H9 (cell line): ENCODE results near the gene MR1. TPM values are rescaled to one million over a fixed set of nuclear protein-coding genes. Genes with fewer than 3 reads are reported as not detected.

Source experiments
- DNase-seq: peaks from one replicate; pipeline ENCODE4 v3.0.0-alpha.2; 2017
- H2AFZ ChIP-seq: one replicate; pipeline ENCODE4 v1.6.1; 2013; ENCODE audit warnings: mild to moderate bottlenecking, low read length, control low read depth, moderate library complexity
- H2AK5ac ChIP-seq: 2 replicates; pipeline ENCODE4 v1.6.1; 2013; ENCODE audit warnings: low read length, control low read depth, mixed read lengths; ENCODE audit not compliant: insufficient read length
- H2BK120ac ChIP-seq: one replicate; pipeline ENCODE4 v1.6.1; 2013; ENCODE audit warnings: low read depth, mild to moderate bottlenecking, low read length, control low read depth, inconsistent platforms; ENCODE audit not compliant: poor library complexity, severe bottlenecking
- H2BK12ac ChIP-seq: 2 replicates; pipeline ENCODE4 v1.6.1; 2013; ENCODE audit warnings: low read length, control low read depth, mixed read lengths, low read depth; ENCODE audit not compliant: insufficient read length
- H2BK15ac ChIP-seq: 2 replicates; pipeline ENCODE4 v1.6.1; 2013; ENCODE audit warnings: low read depth, low read length, control low read depth
- H2BK20ac ChIP-seq: one replicate; pipeline ENCODE4 v1.6.1; 2013; ENCODE audit warnings: low read depth, mild to moderate bottlenecking, low read length, control low read depth, inconsistent platforms; ENCODE audit not compliant: poor library complexity, severe bottlenecking
- H2BK5ac ChIP-seq: 2 replicates; pipeline ENCODE4 v1.6.1; 2013; ENCODE audit warnings: low read length, control low read depth, mixed read lengths; ENCODE audit not compliant: insufficient read length
- H3K14ac ChIP-seq: 2 replicates; pipeline ENCODE4 v1.6.1; 2013; ENCODE audit warnings: low read length, control low read depth; ENCODE audit not compliant: insufficient read depth
- H3K18ac ChIP-seq: 2 replicates; pipeline ENCODE4 v1.6.1; 2013; ENCODE audit warnings: low read depth, mild to moderate bottlenecking, mixed read lengths, low read length, control low read depth; ENCODE audit not compliant: insufficient read length
- H3K23ac ChIP-seq: 2 replicates; pipeline ENCODE4 v1.6.1; 2013; ENCODE audit warnings: low read length, control low read depth, mixed read lengths, low read depth; ENCODE audit not compliant: insufficient read length
- H3K23me2 ChIP-seq: 2 replicates; pipeline ENCODE4 v1.6.1; 2013; ENCODE audit warnings: low read depth, mild to moderate bottlenecking, mixed read lengths, low read length, control low read depth; ENCODE audit not compliant: insufficient read length, poor library complexity, severe bottlenecking
- H3K27ac ChIP-seq: 2 replicates; pipeline ENCODE4 v1.5.1; 2013; ENCODE audit warnings: low read length, control low read depth, mixed read lengths, low read depth; ENCODE audit not compliant: insufficient read length
- H3K27me3 ChIP-seq: 2 replicates; pipeline ENCODE4 v1.6.1; 2013; ENCODE audit warnings: low read length, control low read depth, inconsistent platforms; ENCODE audit not compliant: insufficient read depth
- H3K4ac ChIP-seq: 2 replicates; pipeline ENCODE4 v1.6.1; 2013; ENCODE audit warnings: low read depth, mild to moderate bottlenecking, control low read depth, inconsistent platforms, low read length, moderate library complexity
- H3K4me1 ChIP-seq: 2 replicates; pipeline ENCODE4 v1.6.1; 2013; ENCODE audit warnings: low read length, control low read depth, inconsistent platforms; ENCODE audit not compliant: insufficient read depth
- H3K4me2 ChIP-seq: 2 replicates; pipeline ENCODE4 v1.6.1; 2013; ENCODE audit warnings: low read length, control low read depth, mixed read lengths; ENCODE audit not compliant: insufficient read length, insufficient read depth
- H3K56ac ChIP-seq: 2 replicates; pipeline ENCODE4 v1.6.1; 2013; ENCODE audit warnings: low read depth, mild to moderate bottlenecking, mixed read lengths, low read length, control low read depth; ENCODE audit not compliant: insufficient read length
- H3K79me1 ChIP-seq: 2 replicates; pipeline ENCODE4 v1.6.1; 2013; ENCODE audit warnings: low read depth, mild to moderate bottlenecking, moderate library complexity, low read length, control low read depth, inconsistent platforms; ENCODE audit not compliant: insufficient read depth, poor library complexity, severe bottlenecking
- H3K79me2 ChIP-seq: 2 replicates; pipeline ENCODE4 v1.6.1; 2013; ENCODE audit warnings: low read length, control low read depth, inconsistent platforms; ENCODE audit not compliant: insufficient read depth
- H3K9ac ChIP-seq: 2 replicates; pipeline ENCODE4 v1.6.1; 2013; ENCODE audit warnings: low read length, control low read depth, mixed read lengths; ENCODE audit not compliant: insufficient read length; ENCODE audit errors: extremely low read depth
- H3K9me3 ChIP-seq: one replicate; pipeline ENCODE4 v1.6.1; 2013; ENCODE audit warnings: low read depth, low read length, inconsistent platforms; ENCODE audit not compliant: control insufficient read depth
- H3T11ph ChIP-seq: one replicate; pipeline ENCODE4 v1.6.1; 2013; ENCODE audit warnings: mild to moderate bottlenecking, low read length, control low read depth, inconsistent platforms
- H4K20me1 ChIP-seq: one replicate; pipeline ENCODE4 v1.6.1; 2013; ENCODE audit not compliant: control insufficient read depth, insufficient read length, insufficient read depth
- H4K5ac ChIP-seq: 2 replicates; pipeline ENCODE4 v1.6.1; 2013; ENCODE audit warnings: low read depth, mild to moderate bottlenecking, mixed read lengths, low read length, control low read depth; ENCODE audit not compliant: insufficient read length
- H4K8ac ChIP-seq: replicated peaks from 2 replicates; pipeline ENCODE4 v1.6.1; 2013; ENCODE audit warnings: low read length, control low read depth, mixed read lengths, low read depth; ENCODE audit not compliant: insufficient read length
- H4K91ac ChIP-seq: 2 replicates; pipeline ENCODE4 v1.6.1; 2013; ENCODE audit warnings: low read depth, mild to moderate bottlenecking, moderate library complexity, mixed read lengths, low read length, control low read depth; ENCODE audit not compliant: insufficient read length
- H3K27ac Mint-ChIP-seq, 3 experiments: 2 replicates in 2 of 3; 3 replicates in 1 of 3; pipeline ENCODE4 v1.8.0; 2020 to 2021; ENCODE audit warnings: mixed read lengths in 3 of 3, mild to moderate bottlenecking in 1 of 3, moderate library complexity in 1 of 3
- H3K27me3 Mint-ChIP-seq: 2 replicates; pipeline ENCODE4 v1.8.0; 2021; ENCODE audit warnings: low read depth, mild to moderate bottlenecking, moderate library complexity, mixed read lengths
- H3K36me3 Mint-ChIP-seq, 3 experiments: 2 replicates in 2 of 3; 3 replicates in 1 of 3; pipeline ENCODE4 v1.8.0; 2020 to 2021; ENCODE audit warnings: low read depth in 3 of 3, mixed read lengths in 3 of 3; ENCODE audit not compliant: insufficient read depth in 1 of 3
- H3K4me1 Mint-ChIP-seq, 2 experiments: 2 replicates each; pipeline ENCODE4 v1.8.0; 2020; ENCODE audit warnings: mixed read lengths in 2 of 2
- H3K4me3 Mint-ChIP-seq, 2 experiments: 2 replicates in 1 of 2; 3 replicates in 1 of 2; pipeline ENCODE4 v1.8.0; 2020 to 2021; ENCODE audit warnings: mild to moderate bottlenecking in 2 of 2, mixed read lengths in 2 of 2, moderate library complexity in 1 of 2
- H3K9me3 Mint-ChIP-seq, 2 experiments: 2 replicates in 1 of 2; 3 replicates in 1 of 2; pipeline ENCODE4 v1.8.0; 2020; ENCODE audit warnings: mild to moderate bottlenecking in 2 of 2, mixed read lengths in 2 of 2, moderate library complexity in 1 of 2
- WGBS: extraction: QIAGEN DNeasy Blood & Tissue Kit; methylation state at CpG from one replicate; pipeline ENCODE4 v1.1.7; 2013; ENCODE audit warnings: missing lambda C conversion rate, low lambda C conversion rate, mixed read lengths; ENCODE audit not compliant: insufficient read length; ENCODE audit errors: extremely low coverage; 5-methylcytosine and 5-hydroxymethylcytosine counted together
- total RNA-seq: library from RNA; stranded (reverse); gene quantifications from 2 replicates; pipeline ENCODE4 v1.2.1, GENCODE V29; 2021
- TF ChIP-seq, protein P1 (sequence below): fragments of 200-600 bp; sonication (generic); conservative IDR thresholded peaks from 3 replicates; pipeline ENCODE4 v1.8.0; 2021; ENCODE audit warnings: antibody characterized with exemption, mild to moderate bottlenecking

Gene MR1
- total RNA-seq, 1 experiment from 2014 or later, result 0.02 TPM

DNA sequence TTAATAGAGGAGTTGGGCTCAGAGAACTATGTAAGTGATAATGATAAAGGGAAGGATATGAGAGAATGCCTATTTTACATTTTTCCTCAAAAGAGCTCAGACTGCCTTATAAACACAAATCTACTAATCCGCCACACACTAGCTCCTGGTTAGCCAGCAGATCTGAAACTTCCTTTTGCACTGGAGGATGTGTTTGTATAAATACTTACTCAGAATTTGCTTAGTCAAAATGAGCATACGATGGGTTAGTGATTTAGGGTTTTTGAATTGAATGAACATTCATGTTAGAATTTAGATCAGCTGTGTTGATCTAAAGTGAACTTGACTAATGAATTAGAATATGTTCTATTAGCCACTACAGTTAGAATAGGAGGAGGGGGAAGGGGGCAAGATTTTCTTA lies 45.6 kb downstream of the MR1 start:
- Histone ChIP-seq H3K79me1 (no peaks in the 10 kb centered on the region), H3T11ph (no peak overlapping the region), H3K14ac (no peak overlapping the region), H3K27me3 (no peaks in the 10 kb centered on the region), H3K4ac (no peak overlapping the region), H3K4me1 (peaks cover 2% of the 10 kb centered on the region; the same call in 1 of the 2 replicates), H3K4me2 (no peak overlapping the region), H3K23ac (no peak overlapping the region), H4K20me1 (no peaks in the 10 kb centered on the region), H4K8ac (no peak overlapping the region), H2BK120ac (no peak overlapping the region), H2BK15ac (no peak overlapping the region), H3K79me2 (no peaks in the 10 kb centered on the region), H3K9me3 (no peaks in the 10 kb centered on the region), H3K9ac (no peak overlapping the region), H2BK12ac (no peak overlapping the region), H3K18ac (no peak overlapping the region), H3K23me2 (no peaks in the 10 kb centered on the region), H4K5ac (no peak overlapping the region), H2AK5ac (no peak overlapping the region), H2BK5ac (no peak overlapping the region), H3K27ac (no peak overlapping the region), H2AFZ (no peak overlapping the region), H2BK20ac (no peak overlapping the region), H3K56ac (no peak overlapping the region), H4K91ac (no peak overlapping the region)
- Mint-ChIP-seq H3K27me3 (peaks cover 3% of the 10 kb centered on the region), H3K4me1 (peaks cover 31 to 41% of the 10 kb centered on the region in 2 experiments), H3K36me3 (peaks cover 0 to 4% (median 0%) of the 10 kb centered on the region in 3 experiments; a peak in 2 of 7 replicates), H3K27ac (no peak overlapping the region), H3K4me3 (no peak overlapping the region), H3K9me3 (peaks cover 2 to 3% of the 10 kb centered on the region in 2 experiments; a peak in 2 of 5 replicates)
- WGBS, result 100% methylated on average over 1 of the region's 2 CpGs
- no peak for DNase-seq
- TF ChIP-seq, protein P1, sequence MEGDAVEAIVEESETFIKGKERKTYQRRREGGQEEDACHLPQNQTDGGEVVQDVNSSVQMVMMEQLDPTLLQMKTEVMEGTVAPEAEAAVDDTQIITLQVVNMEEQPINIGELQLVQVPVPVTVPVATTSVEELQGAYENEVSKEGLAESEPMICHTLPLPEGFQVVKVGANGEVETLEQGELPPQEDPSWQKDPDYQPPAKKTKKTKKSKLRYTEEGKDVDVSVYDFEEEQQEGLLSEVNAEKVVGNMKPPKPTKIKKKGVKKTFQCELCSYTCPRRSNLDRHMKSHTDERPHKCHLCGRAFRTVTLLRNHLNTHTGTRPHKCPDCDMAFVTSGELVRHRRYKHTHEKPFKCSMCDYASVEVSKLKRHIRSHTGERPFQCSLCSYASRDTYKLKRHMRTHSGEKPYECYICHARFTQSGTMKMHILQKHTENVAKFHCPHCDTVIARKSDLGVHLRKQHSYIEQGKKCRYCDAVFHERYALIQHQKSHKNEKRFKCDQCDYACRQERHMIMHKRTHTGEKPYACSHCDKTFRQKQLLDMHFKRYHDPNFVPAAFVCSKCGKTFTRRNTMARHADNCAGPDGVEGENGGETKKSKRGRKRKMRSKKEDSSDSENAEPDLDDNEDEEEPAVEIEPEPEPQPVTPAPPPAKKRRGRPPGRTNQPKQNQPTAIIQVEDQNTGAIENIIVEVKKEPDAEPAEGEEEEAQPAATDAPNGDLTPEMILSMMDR, result no peak
